OCI-LY3 (cell line): ENCODE results near the gene DLG1.

Experiments
- CTCF ChIP-seq: fragments of 200-600, 300-600 bp; sonication (generic); IDR thresholded peaks from 2 replicates; pipeline ENCODE4 v1.5.1; 2014; ENCODE audit warnings: antibody characterized with exemption, low read length, low read depth
- EZH2phosphoT487 ChIP-seq: fragments of 200-600 bp; shearing (Covaris generic); IDR thresholded peaks from 2 replicates; pipeline ENCODE4 v1.6.1; 2018; ENCODE audit warnings: antibody characterized with exemption, mixed run types, low read depth

GRCh38 chr3:197308591-197308990, 10.2 kb upstream of the DLG1 start:
- TF ChIP-seq CTCF (no peak), EZH2phosphoT487 (no peak)
